Fibroblast of villous mesenchyme (primary cell): ENCODE measurements around the gene PIP4P1. TPM values are rescaled to one million over a fixed set of nuclear protein-coding genes. Genes with fewer than 3 reads are reported as not detected.

ENCODE experiments used
- DNase-seq: peaks from one replicate; pipeline ENCODE4 v3.0.0-alpha.2; 2010; ENCODE audit warnings: low read depth
- H3K4me3 ChIP-seq: 2 replicates; pipeline ENCODE4 v1.5.1; 2011; ENCODE audit warnings: low read depth, mild to moderate bottlenecking, low read length
- CTCF ChIP-seq: IDR thresholded peaks from 2 replicates; pipeline ENCODE4 v1.5.1; 2012; ENCODE audit warnings: low read depth, mild to moderate bottlenecking, low read length; ENCODE audit not compliant: insufficient read depth
- total RNA-seq: library from RNA; depleted of rRNA; stranded (reverse); fragments of >200 nt; gene quantifications from 2 replicates; pipeline ENCODE4 v1.2.3, GENCODE V29; 2012

PIP4P1 gene
- total RNA-seq, 1 donor, result 20.7 TPM

- no peak for TF ChIP-seq CTCF
- no peak overlapping the region for H3K4me3 ChIP-seq
- DNase-seq, result no peak
Observed at GRCh38 chr14:20489093-20489994, 28.1 kb upstream of the PIP4P1 start.

- DNase-seq, result no peak
- TF ChIP-seq CTCF, result no peak
- no peak overlapping the region for H3K4me3 ChIP-seq
Observed at GRCh38 chr14:20487396-20487725, 26.1 kb upstream of the PIP4P1 start.

DNA sequence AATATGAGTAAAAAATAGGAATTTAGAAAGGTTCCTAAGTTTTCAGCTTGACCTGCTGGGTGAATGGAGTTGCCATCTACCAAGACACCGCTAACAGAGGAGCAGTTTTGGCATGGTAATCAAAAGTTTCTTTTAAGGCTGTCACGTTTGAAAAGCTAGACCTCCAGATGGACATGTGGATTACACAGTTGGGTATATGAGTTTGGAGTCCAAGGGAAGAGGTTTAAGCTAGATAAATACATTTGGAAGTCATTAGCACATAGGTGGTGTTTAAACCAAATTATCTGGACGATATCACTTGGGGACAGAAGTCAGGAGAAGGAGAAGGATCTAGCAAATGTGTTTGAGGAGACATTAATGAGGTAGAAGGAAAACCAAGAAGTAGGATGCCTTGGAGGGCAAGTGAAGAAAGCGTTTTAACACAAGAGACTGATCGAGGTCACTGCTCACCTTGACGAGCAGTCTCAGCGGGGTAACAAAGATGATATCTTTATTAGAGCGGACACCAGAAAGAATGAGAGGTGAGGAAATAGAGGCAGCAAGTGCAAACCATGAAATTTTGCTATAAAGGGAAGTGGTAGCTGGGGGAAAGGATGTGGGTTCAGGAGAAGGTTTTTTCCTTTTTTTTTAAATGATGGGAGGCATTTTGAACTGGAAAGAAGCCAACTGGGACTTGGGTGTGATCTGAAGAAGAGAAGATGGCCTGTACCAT, 25.6 kb upstream of the PIP4P1 start:
- TF ChIP-seq CTCF, result no peak
- H3K4me3 ChIP-seq, result no peak overlapping the region
- no peak for DNase-seq

DNA sequence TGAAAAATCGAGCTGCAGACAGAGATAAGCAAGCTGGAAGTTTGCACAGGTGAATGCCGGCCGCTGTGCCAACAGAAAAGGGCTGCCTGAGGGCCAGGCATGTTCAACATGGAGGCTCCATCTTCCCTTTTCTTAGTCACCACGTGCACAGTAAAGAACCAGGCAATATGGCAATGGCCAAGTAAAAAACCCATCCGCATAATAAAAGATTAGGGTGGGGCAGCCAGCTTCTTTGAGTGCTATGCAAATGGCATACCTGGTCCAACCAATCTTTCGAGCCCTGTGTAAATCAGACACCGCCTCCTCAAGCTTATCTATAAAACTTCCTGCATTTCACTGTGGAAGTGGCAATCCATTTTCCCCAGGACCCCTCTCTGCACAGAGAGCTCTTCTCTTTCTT, 24.7 kb upstream of the PIP4P1 start:
- DNase-seq, result no peak
- no peak overlapping the region for H3K4me3 ChIP-seq
- TF ChIP-seq CTCF, result no peak

DNA sequence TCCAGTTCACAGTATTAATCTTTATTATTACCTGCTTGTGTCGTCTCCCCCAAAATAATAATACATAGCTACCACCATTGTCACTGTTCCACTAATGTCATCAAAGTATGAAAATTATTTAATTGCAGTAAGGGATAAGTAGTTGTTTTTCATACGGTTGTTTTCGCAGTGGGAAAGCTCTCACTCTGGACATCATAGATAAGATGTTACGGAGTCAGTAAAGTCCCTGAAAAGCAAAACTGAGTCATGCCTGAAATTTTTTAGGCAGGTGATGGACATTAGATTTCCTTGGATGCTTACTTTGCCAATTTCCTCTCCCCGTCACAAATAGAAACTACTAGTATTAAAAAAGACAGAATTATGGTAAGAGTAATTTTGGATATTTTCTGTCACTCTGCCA, 21.1 kb upstream of the PIP4P1 start:
- no peak for DNase-seq
- no peak overlapping the region for H3K4me3 ChIP-seq
- no peak for TF ChIP-seq CTCF

DNA sequence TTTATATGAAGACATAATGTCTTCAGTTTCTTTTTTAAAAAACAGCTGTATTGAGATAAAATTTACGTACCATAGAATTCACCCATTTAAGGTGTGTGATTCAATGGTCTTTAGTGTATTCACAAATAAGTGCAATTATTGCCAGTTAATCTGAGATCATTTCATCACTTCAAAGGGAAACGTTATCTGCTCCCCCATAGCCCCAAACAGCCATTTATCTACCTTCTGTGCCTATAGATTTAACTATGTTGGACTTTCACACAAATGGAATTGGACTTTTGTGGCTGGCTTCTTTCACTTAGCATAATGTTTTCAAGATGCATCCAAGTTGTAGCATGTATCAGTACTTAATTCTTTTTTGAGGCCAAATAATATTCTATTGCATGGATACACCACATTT, 17.7 kb upstream of the PIP4P1 start:
- TF ChIP-seq CTCF, result no peak
- no peak overlapping the region for H3K4me3 ChIP-seq
- no peak for DNase-seq
